Measurements from ENCODE around the gene P2RX6.
A peak's percentile ranks its signal among the peaks of the same experiment; 100 is the strongest.
"Not testable (repeated sequence)": the region's sequence is repeated elsewhere in the genome, so short reads cannot be mapped to it uniquely, and the experiment has no call there.

P2RX6 gene

DNA sequence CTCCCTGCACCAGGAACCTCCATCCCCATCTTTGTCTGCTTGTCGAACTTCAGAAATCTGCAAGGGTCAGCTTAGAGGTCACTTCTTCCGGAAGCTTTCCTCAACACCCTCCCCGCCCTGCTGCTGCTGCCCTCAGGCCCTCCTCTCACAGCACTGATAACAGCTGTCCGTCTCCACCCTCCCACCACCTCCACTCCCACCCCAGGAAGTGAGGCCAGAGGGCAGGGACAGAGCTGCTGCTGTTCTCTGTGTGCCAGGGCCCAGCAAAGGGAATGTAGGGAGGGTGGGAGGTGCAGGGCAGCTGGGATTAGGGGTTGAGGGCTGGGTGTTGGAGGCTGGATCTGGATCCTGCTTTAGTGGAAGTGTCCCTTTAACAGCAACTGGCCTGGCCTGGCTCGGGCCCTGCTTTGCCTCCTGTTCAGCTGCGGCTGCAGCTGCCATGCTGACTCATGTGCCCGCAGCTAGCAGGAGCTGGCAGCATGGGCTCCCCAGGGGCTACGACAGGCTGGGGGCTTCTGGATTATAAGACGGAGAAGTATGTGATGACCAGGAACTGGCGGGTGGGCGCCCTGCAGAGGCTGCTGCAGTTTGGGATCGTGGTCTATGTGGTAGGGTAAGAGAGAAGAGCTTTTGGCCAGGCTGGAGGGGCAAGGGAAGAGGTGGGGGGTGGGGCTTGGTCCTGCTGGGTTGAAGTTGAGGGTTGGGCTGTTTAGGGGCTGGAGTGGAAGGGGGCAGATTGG is at the start of gene P2RX6:
P2RX6 (plus strand) TSS at position 440 of the 740 bp plus-strand sequence; CDS start at position 450, 10 bp downstream.
- DNase-seq (ENCODE audit: low read depth in 2 of 2): no peak

DNA sequence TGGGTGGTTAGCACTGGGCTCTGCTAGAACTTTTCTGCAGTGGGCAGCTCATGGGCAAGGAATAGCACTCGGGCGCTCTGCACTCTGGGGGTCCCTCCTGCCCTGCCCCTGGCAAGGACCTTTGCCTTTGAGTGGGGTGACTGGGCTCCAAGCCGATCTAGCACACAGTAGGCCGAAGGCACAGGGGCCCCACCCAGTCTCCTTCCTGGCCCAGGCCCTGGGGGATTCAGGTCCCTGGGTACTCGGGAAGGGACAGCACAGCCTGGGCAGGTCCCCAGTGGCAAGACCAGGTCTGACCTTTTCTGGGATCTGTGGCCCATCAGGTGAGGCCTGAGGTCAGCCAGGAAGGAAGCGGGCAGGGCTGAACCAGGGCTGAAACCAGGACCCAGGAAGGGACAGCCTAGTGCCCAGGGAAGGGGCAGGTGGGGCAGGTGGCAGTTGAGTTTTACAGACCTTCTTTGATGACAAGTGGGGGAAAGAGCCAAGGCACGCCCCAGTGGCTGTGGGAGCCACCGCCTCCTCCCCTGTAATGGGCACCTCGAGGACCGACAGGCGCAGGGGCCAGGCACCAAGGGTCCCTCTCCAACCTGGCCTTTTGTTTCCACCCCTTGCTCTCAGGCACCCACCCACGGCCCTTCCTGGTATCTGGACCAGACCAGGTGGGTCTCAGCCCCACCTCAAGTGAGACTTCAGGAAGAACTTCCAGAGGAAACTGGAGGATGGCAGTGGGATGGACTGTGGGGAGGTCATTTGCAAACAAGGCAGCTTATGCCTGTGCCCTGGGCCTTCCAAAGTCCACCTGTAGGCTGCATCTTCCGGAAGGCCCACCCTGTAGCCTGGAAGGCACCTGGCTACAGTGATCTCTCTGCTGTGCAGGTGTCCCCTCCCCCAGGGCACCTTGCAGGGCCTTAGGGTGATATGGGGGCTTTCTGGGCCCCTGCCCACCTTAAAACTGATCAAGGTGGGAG is 48.8 kb upstream of the P2RX6 start:
- DNase-seq (ENCODE audit: low read depth in 2 of 2): no peak

DNA sequence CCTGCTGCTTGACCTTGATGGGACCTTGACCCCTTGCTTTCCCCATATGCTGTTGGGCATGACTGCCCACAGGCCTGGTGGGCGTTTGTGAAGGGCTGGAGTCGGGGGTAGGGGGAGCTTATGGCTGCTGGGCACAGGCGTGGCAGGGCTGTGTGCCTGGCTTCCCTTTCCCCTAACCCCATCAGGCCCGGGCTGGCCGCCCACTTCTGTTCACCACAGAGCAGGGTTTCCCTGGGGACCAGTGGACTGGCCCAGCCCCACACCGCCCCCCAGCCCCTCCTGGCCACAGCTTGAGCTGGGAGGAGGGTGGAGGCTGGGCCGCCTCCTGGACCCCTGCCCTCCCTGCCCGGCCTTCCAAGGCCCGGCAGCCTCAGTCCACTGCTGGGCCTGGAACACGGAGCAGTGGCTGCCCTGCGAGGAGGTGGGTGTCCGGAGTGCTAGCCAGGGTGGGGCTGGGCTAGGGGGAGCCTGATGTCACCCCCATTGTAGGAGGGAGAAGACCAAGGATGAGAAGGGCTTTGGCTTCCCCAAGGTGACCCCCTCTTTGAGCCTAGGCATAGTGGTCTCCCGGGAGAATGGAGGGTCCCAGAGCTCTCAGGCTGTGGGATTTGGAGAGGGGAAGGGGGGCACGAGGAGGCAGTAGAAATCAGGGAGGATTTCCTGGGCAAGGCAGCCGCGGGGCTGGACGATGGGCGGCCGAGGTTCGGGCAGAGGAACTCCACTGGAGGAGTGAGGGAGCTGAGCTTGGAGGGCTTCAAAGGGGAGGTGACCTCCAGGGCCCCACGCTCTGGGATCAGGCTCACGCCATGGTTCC is 47.9 kb upstream of the P2RX6 start, which contains the start of gene AIFM3:
AIFM3 (plus strand) TSS at position 373 of the 814 bp plus-strand sequence. CDS start 690 bp downstream, outside the sequence.
- DNase-seq (ENCODE audit: low read depth in 2 of 2): no peak

DNA sequence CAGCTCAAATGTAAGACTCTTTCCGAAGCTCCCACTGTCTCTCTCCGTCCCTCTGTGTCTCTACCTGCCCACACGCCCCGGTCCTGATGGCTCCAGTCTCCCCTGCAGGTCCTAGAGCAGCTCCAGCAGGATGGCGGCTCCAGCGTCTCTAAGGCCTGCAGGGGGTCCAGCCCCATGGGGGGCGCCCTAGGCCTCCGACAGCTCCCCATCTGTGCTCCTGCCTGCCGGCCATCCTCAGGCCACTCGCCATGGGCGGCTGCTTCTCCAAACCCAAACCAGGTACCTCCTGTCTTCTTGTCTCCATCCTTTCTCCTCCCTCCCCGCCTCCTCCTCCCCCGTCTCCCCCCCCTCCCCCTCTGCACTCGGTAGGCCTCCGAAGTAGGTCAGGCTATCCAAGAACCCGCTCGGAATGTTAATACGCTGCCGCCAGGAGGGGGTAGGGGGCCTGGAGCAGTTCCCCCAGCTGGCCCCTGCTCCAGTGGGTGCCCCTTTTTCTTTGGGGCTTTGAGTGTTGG is 47.2 kb upstream of the P2RX6 start:
- DNase-seq (ENCODE audit: low read depth in 2 of 2): no peak

DNA sequence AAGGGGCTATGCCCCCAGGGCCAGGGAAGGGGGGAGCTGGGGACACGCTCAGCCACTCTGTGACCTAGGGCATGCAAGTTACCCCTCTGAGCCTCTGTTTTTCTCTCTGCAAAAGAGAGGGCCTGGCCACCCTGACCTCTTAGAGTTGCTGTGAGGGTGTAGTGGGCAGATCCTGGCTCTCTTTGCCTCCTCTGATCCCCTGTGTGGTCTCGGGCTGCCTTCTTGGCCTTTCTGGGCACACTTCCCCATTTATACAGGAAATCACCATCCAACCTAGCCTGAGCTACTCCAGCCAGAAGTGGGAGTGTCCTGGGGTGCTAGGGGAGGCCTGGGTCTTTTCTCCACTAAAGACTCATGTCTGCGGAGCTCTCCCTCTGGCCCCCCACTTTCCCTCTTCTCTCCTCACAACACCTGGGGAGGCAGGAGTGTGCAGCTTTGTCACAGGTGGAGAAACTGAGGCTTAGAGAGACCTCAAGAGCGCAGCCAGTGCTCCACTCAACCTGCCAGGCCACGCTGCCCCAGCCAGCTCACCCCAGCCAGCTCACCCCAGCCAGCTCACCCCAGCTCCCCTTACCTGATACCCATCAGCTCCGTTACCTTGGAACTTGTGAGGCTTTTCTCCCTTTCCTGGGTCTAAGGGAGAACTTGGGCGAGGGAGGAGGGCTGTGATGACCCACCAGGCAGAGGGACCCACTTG is 46.5 kb upstream of the P2RX6 start:
- DNase-seq (ENCODE audit: low read depth in 2 of 2): no peak

DNA sequence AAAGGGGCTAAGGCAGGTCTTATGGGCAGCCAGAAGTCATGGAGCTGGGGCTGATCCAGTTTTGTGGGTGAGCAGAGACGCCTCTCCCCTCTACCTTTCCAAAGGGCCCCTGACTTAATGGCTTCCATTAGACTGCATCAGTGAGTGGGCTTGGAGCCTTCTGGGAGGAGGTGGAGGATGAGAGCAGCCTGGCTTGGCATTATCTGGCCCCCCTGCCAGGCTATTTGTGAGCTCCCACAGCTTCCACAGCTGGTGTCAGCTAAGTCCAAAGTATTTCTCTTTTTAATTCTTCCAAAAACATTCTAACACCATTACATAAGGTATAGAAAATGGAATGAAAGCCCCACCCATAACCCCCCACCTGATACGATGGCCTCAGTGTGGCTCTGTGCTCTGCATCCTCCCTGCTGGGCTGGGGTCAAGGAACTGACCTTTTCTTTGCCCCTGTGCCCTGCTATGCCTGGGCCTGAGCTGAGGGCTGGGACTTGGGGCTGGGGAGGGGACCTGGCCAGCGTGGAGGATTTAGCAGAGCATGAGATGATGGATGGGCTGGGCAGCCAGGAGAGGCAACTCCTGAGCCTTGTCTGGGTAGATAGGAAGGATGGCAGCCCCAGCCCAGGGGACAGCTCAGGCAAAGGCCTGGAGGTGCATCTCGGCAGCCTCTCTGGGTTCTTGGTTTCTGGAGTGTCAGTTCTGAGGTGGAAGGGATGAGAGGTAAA is 43.9 kb upstream of the P2RX6 start:
- DNase-seq (ENCODE audit: low read depth in 2 of 2): no peak

DNA sequence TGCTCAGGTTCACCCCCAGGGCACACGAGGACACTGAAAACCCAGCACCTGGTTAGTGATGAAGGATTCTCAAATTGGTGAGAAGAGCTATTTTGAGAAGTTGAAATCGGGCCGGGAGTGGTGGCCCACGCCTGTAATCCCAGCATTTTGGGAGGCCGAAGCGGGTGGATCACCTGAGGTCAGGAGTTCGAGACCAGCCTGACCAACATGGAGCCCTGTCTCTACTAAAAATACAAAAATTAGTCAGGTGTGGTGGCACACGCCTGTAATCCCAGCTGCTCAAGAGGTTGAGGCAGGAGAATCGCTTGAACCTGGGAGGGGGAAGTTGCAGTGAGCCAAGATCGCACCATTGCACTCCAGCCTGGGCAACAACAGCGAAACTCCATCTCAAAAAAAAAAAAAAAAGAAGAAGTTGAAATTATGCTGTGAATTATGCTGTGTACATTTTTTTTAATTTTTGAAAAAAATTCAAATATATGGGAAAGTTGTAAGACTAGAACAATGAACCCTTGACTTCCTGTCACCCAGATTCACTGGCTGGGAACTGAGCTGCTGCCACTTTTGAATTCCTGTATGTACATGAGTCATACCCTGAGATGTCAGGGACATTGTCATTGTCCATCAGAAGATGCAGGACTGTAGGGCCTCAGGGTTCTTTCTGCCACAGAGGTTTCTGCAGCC is 42.8 kb upstream of the P2RX6 start:
- not testable (repeated sequence) for DNase-seq (ENCODE audit: low read depth in 2 of 2)

DNA sequence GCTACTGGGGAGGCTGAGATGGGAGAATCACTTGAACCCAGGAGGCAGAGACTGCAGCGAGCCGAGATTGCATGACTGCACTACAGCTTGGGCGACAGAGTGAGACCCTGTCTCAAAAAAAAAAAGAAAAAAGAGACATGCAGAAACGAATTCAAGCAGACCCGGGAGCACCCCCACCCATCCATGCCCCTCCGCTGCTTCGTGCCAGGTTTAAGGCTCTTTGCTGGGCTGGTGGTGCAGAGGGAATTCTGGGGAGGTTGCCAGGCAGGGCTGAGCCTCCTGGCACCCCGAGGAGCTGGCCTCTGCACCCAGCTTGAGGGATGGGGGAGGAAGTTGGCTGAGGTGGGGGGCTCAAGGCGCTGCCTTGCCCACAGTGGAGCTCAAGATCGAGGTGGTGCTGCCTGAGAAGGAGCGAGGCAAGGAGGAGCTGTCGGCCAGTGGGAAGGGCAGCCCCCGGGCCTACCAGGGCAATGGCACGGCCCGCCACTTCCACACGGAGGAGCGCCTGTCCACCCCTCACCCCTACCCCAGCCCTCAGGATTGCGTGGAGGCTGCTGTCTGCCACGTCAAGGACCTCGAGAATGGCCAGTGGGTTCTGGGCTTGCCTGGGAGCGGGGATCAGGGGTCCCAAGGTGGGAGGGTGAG is 41.9 kb upstream of the P2RX6 start:
- no peak for DNase-seq (ENCODE audit: low read depth in 2 of 2)

DNA sequence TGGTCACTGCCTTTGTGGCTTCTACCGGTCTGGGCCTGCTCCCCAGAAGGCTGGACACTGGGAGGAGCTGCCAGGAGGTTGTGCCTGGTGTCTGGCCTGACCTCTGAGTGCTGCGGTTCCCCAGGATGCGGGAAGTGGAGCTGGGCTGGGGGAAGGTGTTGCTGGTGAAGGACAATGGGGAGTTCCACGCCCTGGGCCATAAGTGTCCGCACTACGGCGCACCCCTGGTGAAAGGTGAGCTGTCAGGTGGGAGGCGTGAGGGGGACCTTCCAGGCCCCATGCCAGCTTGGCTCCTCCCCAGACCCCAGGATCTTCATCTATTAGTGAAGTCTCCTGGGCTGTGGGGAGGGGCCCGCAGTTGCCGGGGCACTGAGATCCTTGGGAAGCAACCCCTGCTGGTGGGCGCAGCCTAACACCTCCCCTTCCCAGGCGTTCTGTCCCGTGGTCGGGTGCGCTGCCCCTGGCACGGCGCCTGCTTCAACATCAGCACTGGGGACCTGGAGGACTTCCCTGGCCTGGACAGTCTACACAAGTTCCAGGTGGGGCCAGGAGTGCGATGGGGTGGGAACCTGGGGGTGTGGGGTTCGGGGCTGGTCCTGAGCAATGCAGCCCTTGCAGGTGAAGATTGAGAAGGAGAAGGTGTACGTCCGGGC is 41.2 kb upstream of the P2RX6 start:
- no peak for DNase-seq (ENCODE audit: low read depth in 2 of 2)

DNA sequence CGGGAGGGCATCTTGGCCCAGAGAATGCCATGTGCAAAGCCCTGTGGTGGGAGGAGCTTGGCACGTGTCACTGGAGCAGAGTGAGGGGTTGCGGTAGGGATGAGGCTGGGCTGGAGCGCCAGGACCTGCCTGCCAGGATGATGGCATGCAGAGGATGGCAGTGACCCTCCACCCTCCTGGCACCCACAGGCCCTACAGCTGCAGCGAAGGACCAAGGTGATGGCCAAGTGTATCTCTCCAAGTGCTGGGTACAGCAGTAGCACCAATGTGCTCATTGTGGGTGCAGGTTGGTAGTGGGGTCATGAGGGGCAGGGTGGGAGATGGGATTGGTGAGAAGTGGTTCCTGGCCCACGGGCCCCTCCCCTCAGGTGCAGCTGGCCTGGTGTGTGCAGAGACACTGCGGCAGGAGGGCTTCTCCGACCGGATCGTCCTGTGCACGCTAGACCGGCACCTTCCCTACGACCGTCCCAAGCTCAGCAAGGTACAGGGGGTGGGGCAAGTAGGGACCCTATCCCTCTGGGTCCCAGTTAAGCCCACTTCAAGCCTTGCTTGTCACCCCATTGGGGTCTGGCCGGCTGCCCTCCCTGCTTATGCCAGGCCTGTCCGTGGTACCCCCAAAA is 40.5 kb upstream of the P2RX6 start:
- no peak for DNase-seq (ENCODE audit: low read depth in 2 of 2)

DNA sequence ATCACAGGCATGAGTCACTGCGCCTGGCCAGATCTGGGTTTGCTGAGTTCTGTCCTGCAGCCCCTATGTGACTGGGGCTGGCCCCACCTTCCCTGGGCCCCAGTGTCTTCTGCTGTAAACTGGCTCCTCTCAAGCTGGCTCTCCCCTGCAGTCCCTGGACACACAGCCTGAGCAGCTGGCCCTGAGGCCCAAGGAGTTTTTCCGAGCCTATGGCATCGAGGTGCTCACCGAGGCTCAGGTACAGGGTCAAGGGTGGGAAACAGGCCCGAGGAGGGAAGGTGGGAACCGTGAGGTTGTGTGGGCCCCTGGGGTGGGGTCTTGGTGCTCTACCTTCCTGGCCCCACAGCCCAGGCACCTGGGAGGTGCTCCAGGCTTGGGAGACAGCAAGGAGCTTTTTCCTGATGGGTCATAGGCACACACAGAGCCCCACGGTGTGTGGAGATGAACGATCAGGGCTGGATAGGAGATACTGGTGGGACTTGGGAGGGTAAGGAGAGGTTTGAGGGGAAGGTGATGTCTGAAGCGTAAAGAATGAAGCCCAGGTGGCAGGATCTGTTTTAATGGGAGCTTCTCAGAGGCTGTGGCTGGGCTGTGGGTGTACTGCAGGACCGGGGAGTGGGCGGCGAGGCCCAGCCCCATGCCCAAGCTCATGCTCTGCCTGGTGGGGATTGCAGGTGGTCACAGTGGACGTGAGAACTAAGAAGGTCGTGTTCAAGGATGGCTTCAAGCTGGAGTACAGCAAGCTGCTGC is 39.2 kb upstream of the P2RX6 start:
- no peak for DNase-seq (ENCODE audit: low read depth in 2 of 2)

DNA sequence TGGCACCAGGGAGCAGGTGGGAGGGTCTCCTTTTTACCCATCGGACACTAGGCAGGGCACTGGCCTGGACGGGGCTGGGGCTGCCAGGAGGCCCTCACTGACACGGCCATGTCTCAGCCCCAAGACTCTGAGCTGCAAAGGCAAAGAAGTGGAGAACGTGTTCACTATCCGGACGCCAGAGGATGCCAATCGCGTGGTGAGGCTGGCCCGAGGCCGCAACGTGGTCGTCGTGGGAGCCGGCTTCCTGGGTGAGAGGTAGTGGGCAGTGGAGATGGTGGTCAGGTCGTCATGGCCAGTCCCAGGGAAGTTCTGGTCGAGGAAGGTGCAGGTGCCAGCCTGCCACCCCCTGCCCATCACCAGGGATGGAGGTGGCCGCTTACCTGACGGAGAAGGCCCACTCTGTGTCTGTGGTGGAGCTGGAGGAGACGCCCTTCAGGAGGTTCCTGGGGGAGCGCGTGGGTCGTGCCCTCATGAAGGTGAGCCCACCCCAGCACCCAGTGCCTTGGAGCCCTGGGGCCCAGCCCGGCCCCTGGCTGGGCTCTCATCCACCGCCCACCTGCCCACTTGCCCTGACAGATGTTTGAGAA is 38.6 kb upstream of the P2RX6 start:
- DNase-seq (ENCODE audit: low read depth in 2 of 2): no peak

- no peak for DNase-seq (ENCODE audit: low read depth in 2 of 2)
Observed at GRCh38 chr22:20977019-20977418, 37.9 kb upstream of the P2RX6 start.

- no peak for DNase-seq (ENCODE audit: low read depth in 2 of 2)
Observed at GRCh38 chr22:20977516-20978170, 37.3 kb upstream of the P2RX6 start.

GRCh38 chr22:20978419-20978818 is 36.5 kb upstream of the P2RX6 start:
- DNase-seq (ENCODE audit: low read depth in 2 of 2): no peak

GRCh38 chr22:20979243-20979809 is 35.6 kb upstream of the P2RX6 start:
- peak in 1 of 2 donors; percentile 33 for DNase-seq (ENCODE audit: low read depth in 2 of 2)

All from stimulated activated CD8-positive, alpha-beta memory T cell treated with anti-CD3 and anti-CD28 coated beads, Interleukin-2, amount 100 ng/mL, for 1 hour (primary cell).